ENCODE measurements around the gene TACC2.

Gene TACC2

GRCh38 chr10:122281751-122282150, 292.8 kb downstream of the TACC2 start:
- Histone ChIP-seq H3K9ac (ENCODE audit: low read length in 2 of 2) (no peak overlapping the region), H3K27ac (ENCODE audit: low read length) (no peak overlapping the region), H3K4me3 (ENCODE audit: low read length in 2 of 2) (no peak overlapping the region), H3K4me1 (ENCODE audit: control insufficient read depth, insufficient read depth, low read length) (peaks cover 4% of the 10 kb centered on the region), H3K27me3 (ENCODE audit: control insufficient read depth in 1 of 2, insufficient read depth in 2 of 2, low read length in 2 of 2) (no peaks in the 10 kb centered on the region), H3K36me3 (ENCODE audit: control insufficient read depth in 2 of 2, insufficient read depth in 2 of 2, low read length in 2 of 2) (no peaks in the 10 kb centered on the region), H3K9me3 (ENCODE audit: control insufficient read depth in 2 of 2, low read length in 2 of 2) (no peaks in the 10 kb centered on the region)

- H3K9me3 ChIP-seq (ENCODE audit: control insufficient read depth in 2 of 2, low read length in 2 of 2): no peaks in the 10 kb centered on the region
- H3K9ac ChIP-seq (ENCODE audit: low read length in 2 of 2): no peak overlapping the region
- no peak overlapping the region for H3K4me3 ChIP-seq (ENCODE audit: low read length in 2 of 2)
- peaks cover 6% of the 10 kb centered on the region for H3K4me1 ChIP-seq (ENCODE audit: control insufficient read depth, insufficient read depth, low read length)
- H3K36me3 ChIP-seq (ENCODE audit: control insufficient read depth in 2 of 2, insufficient read depth in 2 of 2, low read length in 2 of 2): no peaks in the 10 kb centered on the region
- no peaks in the 10 kb centered on the region for H3K27me3 ChIP-seq (ENCODE audit: control insufficient read depth in 1 of 2, insufficient read depth in 2 of 2, low read length in 2 of 2)
- no peak overlapping the region for H3K27ac ChIP-seq (ENCODE audit: low read length)
Observed at GRCh38 chr10:122282253-122282671, 293.3 kb downstream of the TACC2 start.

GRCh38 chr10:122282909-122283308, 293.9 kb downstream of the TACC2 start:
- H3K9me3 ChIP-seq (ENCODE audit: control insufficient read depth in 2 of 2, low read length in 2 of 2): no peaks in the 10 kb centered on the region
- no peak overlapping the region for H3K27ac ChIP-seq (ENCODE audit: low read length)
- no peak overlapping the region for H3K9ac ChIP-seq (ENCODE audit: low read length in 2 of 2)
- H3K36me3 ChIP-seq (ENCODE audit: control insufficient read depth in 2 of 2, insufficient read depth in 2 of 2, low read length in 2 of 2): no peaks in the 10 kb centered on the region
- H3K27me3 ChIP-seq (ENCODE audit: control insufficient read depth in 1 of 2, insufficient read depth in 2 of 2, low read length in 2 of 2): no peaks in the 10 kb centered on the region
- peaks cover 10% of the 10 kb centered on the region for H3K4me1 ChIP-seq (ENCODE audit: control insufficient read depth, insufficient read depth, low read length)
- no peak overlapping the region for H3K4me3 ChIP-seq (ENCODE audit: low read length in 2 of 2)

GRCh38 chr10:122285506-122286444, 296.8 kb downstream of the TACC2 start:
- Histone ChIP-seq H3K9me3 (ENCODE audit: control insufficient read depth in 2 of 2, low read length in 2 of 2) (no peaks in the 10 kb centered on the region), H3K27ac (ENCODE audit: low read length) (no peak overlapping the region), H3K36me3 (ENCODE audit: control insufficient read depth in 2 of 2, insufficient read depth in 2 of 2, low read length in 2 of 2) (no peaks in the 10 kb centered on the region), H3K4me1 (ENCODE audit: control insufficient read depth, insufficient read depth, low read length) (peaks cover 15% of the 10 kb centered on the region), H3K9ac (ENCODE audit: low read length in 2 of 2) (no peak overlapping the region), H3K4me3 (ENCODE audit: low read length in 2 of 2) (no peak overlapping the region), H3K27me3 (ENCODE audit: control insufficient read depth in 1 of 2, insufficient read depth in 2 of 2, low read length in 2 of 2) (no peaks in the 10 kb centered on the region)

GRCh38 chr10:122286867-122287266, 297.9 kb downstream of the TACC2 start:
- Histone ChIP-seq H3K4me1 (ENCODE audit: control insufficient read depth, insufficient read depth, low read length) (peaks cover 15% of the 10 kb centered on the region), H3K36me3 (ENCODE audit: control insufficient read depth in 2 of 2, insufficient read depth in 2 of 2, low read length in 2 of 2) (no peaks in the 10 kb centered on the region), H3K9me3 (ENCODE audit: control insufficient read depth in 2 of 2, low read length in 2 of 2) (no peaks in the 10 kb centered on the region), H3K9ac (ENCODE audit: low read length in 2 of 2) (no peak overlapping the region), H3K27me3 (ENCODE audit: control insufficient read depth in 1 of 2, insufficient read depth in 2 of 2, low read length in 2 of 2) (no peaks in the 10 kb centered on the region), H3K4me3 (ENCODE audit: low read length in 2 of 2) (no peak overlapping the region), H3K27ac (ENCODE audit: low read length) (no peak overlapping the region)

GRCh38 chr10:122287570-122287969, 298.6 kb downstream of the TACC2 start:
- Histone ChIP-seq H3K27ac (ENCODE audit: low read length) (no peak overlapping the region), H3K4me3 (ENCODE audit: low read length in 2 of 2) (no peak overlapping the region), H3K36me3 (ENCODE audit: control insufficient read depth in 2 of 2, insufficient read depth in 2 of 2, low read length in 2 of 2) (no peaks in the 10 kb centered on the region), H3K9ac (ENCODE audit: low read length in 2 of 2) (no peak overlapping the region), H3K9me3 (ENCODE audit: control insufficient read depth in 2 of 2, low read length in 2 of 2) (no peaks in the 10 kb centered on the region), H3K4me1 (ENCODE audit: control insufficient read depth, insufficient read depth, low read length) (peaks cover 11% of the 10 kb centered on the region), H3K27me3 (ENCODE audit: control insufficient read depth in 1 of 2, insufficient read depth in 2 of 2, low read length in 2 of 2) (no peaks in the 10 kb centered on the region)

- no peaks in the 10 kb centered on the region for H3K27me3 ChIP-seq (ENCODE audit: control insufficient read depth in 1 of 2, insufficient read depth in 2 of 2, low read length in 2 of 2)
- H3K4me1 ChIP-seq (ENCODE audit: control insufficient read depth, insufficient read depth, low read length): peaks cover 11% of the 10 kb centered on the region
- H3K4me3 ChIP-seq (ENCODE audit: low read length in 2 of 2): no peak overlapping the region
- no peaks in the 10 kb centered on the region for H3K36me3 ChIP-seq (ENCODE audit: control insufficient read depth in 2 of 2, insufficient read depth in 2 of 2, low read length in 2 of 2)
- no peaks in the 10 kb centered on the region for H3K9me3 ChIP-seq (ENCODE audit: control insufficient read depth in 2 of 2, low read length in 2 of 2)
- no peak overlapping the region for H3K27ac ChIP-seq (ENCODE audit: low read length)
- H3K9ac ChIP-seq (ENCODE audit: low read length in 2 of 2): no peak overlapping the region
Observed at GRCh38 chr10:122288262-122288661, 299.3 kb downstream of the TACC2 start.

GRCh38 chr10:122288917-122289316, 300.0 kb downstream of the TACC2 start:
- Histone ChIP-seq H3K4me1 (ENCODE audit: control insufficient read depth, insufficient read depth, low read length) (peaks cover 11% of the 10 kb centered on the region), H3K9ac (ENCODE audit: low read length in 2 of 2) (no peak overlapping the region), H3K27me3 (ENCODE audit: control insufficient read depth in 1 of 2, insufficient read depth in 2 of 2, low read length in 2 of 2) (no peaks in the 10 kb centered on the region), H3K9me3 (ENCODE audit: control insufficient read depth in 2 of 2, low read length in 2 of 2) (no peaks in the 10 kb centered on the region), H3K27ac (ENCODE audit: low read length) (no peak overlapping the region), H3K4me3 (ENCODE audit: low read length in 2 of 2) (no peak overlapping the region), H3K36me3 (ENCODE audit: control insufficient read depth in 2 of 2, insufficient read depth in 2 of 2, low read length in 2 of 2) (no peaks in the 10 kb centered on the region)

- no peaks in the 10 kb centered on the region for H3K36me3 ChIP-seq (ENCODE audit: control insufficient read depth in 2 of 2, insufficient read depth in 2 of 2, low read length in 2 of 2)
- no peak overlapping the region for H3K27ac ChIP-seq (ENCODE audit: low read length)
Observed at GRCh38 chr10:122290334-122290733, 301.4 kb downstream of the TACC2 start.

GRCh38 chr10:122290833-122291532, 302.0 kb downstream of the TACC2 start:
- H3K27ac ChIP-seq (ENCODE audit: low read length): no peak overlapping the region

More at GRCh38 chr10:122290334-122290733, 301.4 kb downstream of the TACC2 start:
- H3K4me3 ChIP-seq (ENCODE audit: low read length in 2 of 2): no peak overlapping the region
- no peak overlapping the region for H3K9ac ChIP-seq (ENCODE audit: low read length in 2 of 2)
- no peaks in the 10 kb centered on the region for H3K27me3 ChIP-seq (ENCODE audit: control insufficient read depth in 1 of 2, insufficient read depth in 2 of 2, low read length in 2 of 2)
- H3K4me1 ChIP-seq (ENCODE audit: control insufficient read depth, insufficient read depth, low read length): peaks cover 11% of the 10 kb centered on the region
- no peaks in the 10 kb centered on the region for H3K9me3 ChIP-seq (ENCODE audit: control insufficient read depth in 2 of 2, low read length in 2 of 2)

More at GRCh38 chr10:122290833-122291532, 302.0 kb downstream of the TACC2 start:
- no peak overlapping the region for H3K4me3 ChIP-seq (ENCODE audit: low read length in 2 of 2)
- H3K9me3 ChIP-seq (ENCODE audit: control insufficient read depth in 2 of 2, low read length in 2 of 2): no peaks in the 10 kb centered on the region
- H3K27me3 ChIP-seq (ENCODE audit: control insufficient read depth in 1 of 2, insufficient read depth in 2 of 2, low read length in 2 of 2): no peaks in the 10 kb centered on the region
- H3K9ac ChIP-seq (ENCODE audit: low read length in 2 of 2): no peak overlapping the region
- peaks cover 11% of the 10 kb centered on the region for H3K4me1 ChIP-seq (ENCODE audit: control insufficient read depth, insufficient read depth, low read length)
- H3K36me3 ChIP-seq (ENCODE audit: control insufficient read depth in 2 of 2, insufficient read depth in 2 of 2, low read length in 2 of 2): no peaks in the 10 kb centered on the region
